HG03039 (cell line): ENCODE data around the gene CCT2.

Experiments used
- ATAC-seq: cut with Tn5 transposase; IDR thresholded peaks from one replicate; pipeline ENCODE4 v1.9.1; 2021; ENCODE audit warnings: mild to moderate bottlenecking, moderate library complexity; ENCODE audit not compliant: unreplicated experiment

The CCT2 gene

GRCh38 chr12:69585189-69586062 lies at the start of gene CCT2:
Gene CCT2 (plus strand): TSS chr12:69585459. CDS start chr12:69585522, 63 bp downstream.
- ATAC-seq = peak; percentile 97

- ATAC-seq = no peak
Measured at GRCh38 chr12:69540987-69541386, 44.3 kb upstream of the CCT2 start.

GRCh38 chr12:69544087-69544486 lies 41.2 kb upstream of the CCT2 start:
- no peak for ATAC-seq

- ATAC-seq = no peak
Measured at GRCh38 chr12:69545081-69545480, 40.2 kb upstream of the CCT2 start.

GRCh38 chr12:69546693-69547438 lies 38.4 kb upstream of the CCT2 start:
- no peak for ATAC-seq

- no peak for ATAC-seq
Measured at GRCh38 chr12:69548687-69549086, 36.6 kb upstream of the CCT2 start.

- ATAC-seq = no peak
Measured at GRCh38 chr12:69550569-69551350, 34.5 kb upstream of the CCT2 start.

- ATAC-seq = no peak
Measured at GRCh38 chr12:69553628-69554248, 31.5 kb upstream of the CCT2 start.

- ATAC-seq = no peak
Measured at GRCh38 chr12:69555461-69555860, 29.8 kb upstream of the CCT2 start.

GRCh38 chr12:69556383-69556782 lies 28.9 kb upstream of the CCT2 start:
- no peak for ATAC-seq

- no peak for ATAC-seq
Measured at GRCh38 chr12:69563166-69563762, 22.0 kb upstream of the CCT2 start.

GRCh38 chr12:69566603-69567002 lies 18.7 kb upstream of the CCT2 start:
- ATAC-seq = no peak

- no peak for ATAC-seq
Measured at GRCh38 chr12:69569236-69569635, 16.0 kb upstream of the CCT2 start.

- ATAC-seq = no peak
Measured at GRCh38 chr12:69570000-69570516, 15.2 kb upstream of the CCT2 start.

- ATAC-seq = peak; percentile 67
Measured at GRCh38 chr12:69570545-69571399, 14.5 kb upstream of the CCT2 start.

GRCh38 chr12:69575346-69575745 lies 9.9 kb upstream of the CCT2 start:
- ATAC-seq = no peak

GRCh38 chr12:69578283-69578682 lies 7.0 kb upstream of the CCT2 start:
- no peak for ATAC-seq

- ATAC-seq = no peak
Measured at GRCh38 chr12:69579029-69579428, 6.2 kb upstream of the CCT2 start.

GRCh38 chr12:69580074-69580473 lies 5.2 kb upstream of the CCT2 start:
- ATAC-seq = no peak
